ENCODE results near the gene CYP27A1.

- TF ChIP-seq, protein P1, sequence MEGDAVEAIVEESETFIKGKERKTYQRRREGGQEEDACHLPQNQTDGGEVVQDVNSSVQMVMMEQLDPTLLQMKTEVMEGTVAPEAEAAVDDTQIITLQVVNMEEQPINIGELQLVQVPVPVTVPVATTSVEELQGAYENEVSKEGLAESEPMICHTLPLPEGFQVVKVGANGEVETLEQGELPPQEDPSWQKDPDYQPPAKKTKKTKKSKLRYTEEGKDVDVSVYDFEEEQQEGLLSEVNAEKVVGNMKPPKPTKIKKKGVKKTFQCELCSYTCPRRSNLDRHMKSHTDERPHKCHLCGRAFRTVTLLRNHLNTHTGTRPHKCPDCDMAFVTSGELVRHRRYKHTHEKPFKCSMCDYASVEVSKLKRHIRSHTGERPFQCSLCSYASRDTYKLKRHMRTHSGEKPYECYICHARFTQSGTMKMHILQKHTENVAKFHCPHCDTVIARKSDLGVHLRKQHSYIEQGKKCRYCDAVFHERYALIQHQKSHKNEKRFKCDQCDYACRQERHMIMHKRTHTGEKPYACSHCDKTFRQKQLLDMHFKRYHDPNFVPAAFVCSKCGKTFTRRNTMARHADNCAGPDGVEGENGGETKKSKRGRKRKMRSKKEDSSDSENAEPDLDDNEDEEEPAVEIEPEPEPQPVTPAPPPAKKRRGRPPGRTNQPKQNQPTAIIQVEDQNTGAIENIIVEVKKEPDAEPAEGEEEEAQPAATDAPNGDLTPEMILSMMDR (conservative IDR thresholded peaks at IDR 0.05), result no peak
- TF ChIP-seq EZH2 (IDR thresholded peaks at IDR 0.05; ENCODE audit: low read depth), result no peak
Measured at GRCh38 chr2:218861645-218862318, 79.8 kb downstream of the CYP27A1 start.

Data from PC-9 (cell line).